Measurements from ENCODE around the gene MYRIP.

DNA sequence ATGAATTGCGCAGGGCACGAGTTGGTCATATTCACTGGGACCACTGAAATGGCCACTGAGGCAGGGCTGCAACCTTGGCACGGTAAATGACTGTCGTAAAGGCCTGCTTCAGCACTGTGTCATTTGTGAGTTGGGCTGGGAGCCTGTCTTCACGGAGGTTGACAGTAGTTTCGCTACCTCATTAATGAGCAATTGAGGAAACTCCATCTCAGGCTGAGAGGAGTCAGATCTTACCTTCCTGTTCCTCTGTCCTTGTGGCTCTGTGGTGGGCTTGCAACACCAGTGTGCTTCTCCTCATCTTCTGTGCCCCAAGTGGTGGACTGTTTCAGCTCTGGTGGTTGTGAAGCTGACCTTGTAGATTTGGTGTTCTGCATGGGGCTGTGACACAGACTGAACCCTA is 420.0 kb downstream of the MYRIP start:
- TF ChIP-seq, protein P1, sequence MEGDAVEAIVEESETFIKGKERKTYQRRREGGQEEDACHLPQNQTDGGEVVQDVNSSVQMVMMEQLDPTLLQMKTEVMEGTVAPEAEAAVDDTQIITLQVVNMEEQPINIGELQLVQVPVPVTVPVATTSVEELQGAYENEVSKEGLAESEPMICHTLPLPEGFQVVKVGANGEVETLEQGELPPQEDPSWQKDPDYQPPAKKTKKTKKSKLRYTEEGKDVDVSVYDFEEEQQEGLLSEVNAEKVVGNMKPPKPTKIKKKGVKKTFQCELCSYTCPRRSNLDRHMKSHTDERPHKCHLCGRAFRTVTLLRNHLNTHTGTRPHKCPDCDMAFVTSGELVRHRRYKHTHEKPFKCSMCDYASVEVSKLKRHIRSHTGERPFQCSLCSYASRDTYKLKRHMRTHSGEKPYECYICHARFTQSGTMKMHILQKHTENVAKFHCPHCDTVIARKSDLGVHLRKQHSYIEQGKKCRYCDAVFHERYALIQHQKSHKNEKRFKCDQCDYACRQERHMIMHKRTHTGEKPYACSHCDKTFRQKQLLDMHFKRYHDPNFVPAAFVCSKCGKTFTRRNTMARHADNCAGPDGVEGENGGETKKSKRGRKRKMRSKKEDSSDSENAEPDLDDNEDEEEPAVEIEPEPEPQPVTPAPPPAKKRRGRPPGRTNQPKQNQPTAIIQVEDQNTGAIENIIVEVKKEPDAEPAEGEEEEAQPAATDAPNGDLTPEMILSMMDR (IDR thresholded peaks at IDR 0.05): no peak
- TF ChIP-seq POLR2A (IDR thresholded peaks at IDR 0.05): no peak

All from uterus (tissue), 2 donors.